Erythroblast (primary cell): ENCODE results near the gene RNF220.
"Not testable (repeated sequence)": the region's sequence is repeated elsewhere in the genome, so short reads cannot be mapped to it uniquely, and the experiment has no call there.

Experiments
- DNase-seq, 2 experiments: peaks; one replicate each; lab custom pipeline; 2025; lab: John Stamatoyannopoulos, UW
- GATA1 ChIP-seq: IDR thresholded peaks from 2 replicates; pipeline ENCODE4 v1.6.1; 2011; ENCODE audit warnings: low read depth, mild to moderate bottlenecking, control low read depth, low read length, moderate library complexity
- POLR2A ChIP-seq: IDR thresholded peaks from 2 replicates; pipeline ENCODE4 v1.6.1; 2011; ENCODE audit warnings: mild to moderate bottlenecking, low read length

Gene RNF220

DNA sequence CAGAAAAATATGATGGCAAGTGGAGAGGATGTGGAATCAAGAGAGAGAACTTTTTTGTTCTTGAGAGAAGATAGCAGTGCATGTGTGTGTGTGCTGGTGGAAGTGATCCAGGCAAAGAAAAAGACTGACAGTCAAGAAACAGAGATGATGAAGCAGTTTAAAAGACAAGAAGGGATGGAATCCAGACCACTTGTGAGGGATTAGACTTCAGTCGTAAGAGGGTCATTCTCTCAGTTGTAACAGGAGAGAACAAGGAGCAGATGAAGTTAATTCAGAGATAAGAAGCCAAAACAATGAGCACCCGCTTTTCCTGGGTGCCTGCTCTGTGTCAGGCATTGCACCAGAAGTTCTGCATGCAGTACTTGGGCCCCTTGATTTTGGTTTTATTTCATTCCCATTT, 76.6 kb downstream of the RNF220 start:
- TF ChIP-seq GATA1 (no peak), POLR2A (no peak)
- no peak for DNase-seq

- TF ChIP-seq POLR2A: no peak
- no peak for TF ChIP-seq GATA1
- peak; percentile 12 to 39 for DNase-seq
Observed at GRCh38 chr1:44483089-44483874, 78.2 kb downstream of the RNF220 start.

DNA sequence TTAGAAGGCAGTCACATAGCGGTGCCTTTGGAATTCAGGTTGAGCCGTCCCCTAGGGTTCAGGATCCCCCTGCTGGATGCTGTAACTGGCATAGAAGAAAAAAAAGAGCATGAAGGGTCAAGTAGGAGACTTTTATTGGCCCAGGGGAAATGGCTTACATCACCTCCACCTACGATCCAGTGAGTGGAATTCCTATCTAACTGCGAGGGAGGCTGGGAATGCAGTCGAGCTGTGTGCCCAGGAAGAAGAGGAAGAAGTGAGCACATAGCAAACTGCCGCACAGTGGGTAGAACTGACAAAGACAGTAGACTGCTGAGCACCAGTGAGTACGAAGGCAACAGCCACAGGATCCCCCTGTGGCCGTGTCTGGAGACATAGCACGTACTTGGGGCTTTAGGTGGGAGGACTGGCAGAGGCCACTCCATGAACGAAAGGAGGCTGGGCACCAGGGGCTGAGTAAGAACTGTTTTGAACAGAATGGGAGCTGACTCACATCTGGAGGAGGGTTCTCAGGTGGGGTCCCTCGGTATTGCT, 79.2 kb downstream of the RNF220 start:
- no peak for TF ChIP-seq POLR2A
- TF ChIP-seq GATA1: no peak
- DNase-seq: no peak

- TF ChIP-seq POLR2A (no peak), GATA1 (no peak)
- DNase-seq: peak; percentile 84
Observed at GRCh38 chr1:44485229-44485933, 80.3 kb downstream of the RNF220 start.

DNA sequence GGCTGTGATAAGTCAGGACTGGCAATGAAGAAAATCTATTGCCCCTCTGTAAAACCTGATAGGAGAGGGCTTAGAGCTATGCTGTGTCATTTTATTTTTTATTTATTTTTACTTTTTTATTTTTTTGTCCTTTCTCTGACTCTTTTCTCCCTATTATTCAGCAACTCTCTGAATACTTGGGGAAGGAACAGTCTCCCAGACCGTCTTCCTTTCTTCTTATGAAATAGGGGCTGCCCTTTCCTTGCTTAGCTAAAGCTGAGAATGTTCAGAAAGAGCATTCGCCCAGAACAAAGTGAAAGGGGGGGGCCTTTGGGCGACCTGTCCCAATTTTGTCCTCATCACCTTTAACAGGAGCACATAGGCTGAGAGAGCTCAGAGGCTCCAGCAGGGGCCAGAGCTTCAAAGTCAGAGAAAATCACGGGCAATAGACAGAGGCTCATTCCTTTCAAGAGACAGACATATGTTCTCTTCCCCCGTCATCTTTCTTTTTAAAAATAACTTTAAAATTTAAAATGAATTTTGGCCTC, 80.9 kb downstream of the RNF220 start:
- no peak for TF ChIP-seq POLR2A
- no peak for TF ChIP-seq GATA1
- DNase-seq: no peak

DNA sequence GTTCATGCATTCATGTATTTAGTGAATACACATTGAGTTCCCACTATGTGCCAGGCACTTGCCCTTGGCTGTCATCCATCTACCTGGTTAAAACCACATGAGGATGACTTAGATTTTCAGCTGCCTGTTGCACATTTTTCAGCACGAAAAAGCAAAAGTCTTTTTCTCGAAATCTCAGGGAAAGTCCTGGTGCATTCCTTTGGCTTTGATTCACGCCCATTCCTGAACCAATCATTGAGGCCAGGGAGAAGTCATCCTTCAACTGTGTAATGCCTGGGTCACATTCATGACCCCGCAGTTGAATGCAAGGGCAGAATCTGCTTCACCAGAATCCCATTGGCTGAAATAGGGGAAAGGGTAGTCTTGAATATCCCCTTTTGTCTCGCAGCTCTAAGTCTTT, 84.4 kb downstream of the RNF220 start:
- TF ChIP-seq GATA1: no peak
- no peak for TF ChIP-seq POLR2A
- no peak for DNase-seq

DNA sequence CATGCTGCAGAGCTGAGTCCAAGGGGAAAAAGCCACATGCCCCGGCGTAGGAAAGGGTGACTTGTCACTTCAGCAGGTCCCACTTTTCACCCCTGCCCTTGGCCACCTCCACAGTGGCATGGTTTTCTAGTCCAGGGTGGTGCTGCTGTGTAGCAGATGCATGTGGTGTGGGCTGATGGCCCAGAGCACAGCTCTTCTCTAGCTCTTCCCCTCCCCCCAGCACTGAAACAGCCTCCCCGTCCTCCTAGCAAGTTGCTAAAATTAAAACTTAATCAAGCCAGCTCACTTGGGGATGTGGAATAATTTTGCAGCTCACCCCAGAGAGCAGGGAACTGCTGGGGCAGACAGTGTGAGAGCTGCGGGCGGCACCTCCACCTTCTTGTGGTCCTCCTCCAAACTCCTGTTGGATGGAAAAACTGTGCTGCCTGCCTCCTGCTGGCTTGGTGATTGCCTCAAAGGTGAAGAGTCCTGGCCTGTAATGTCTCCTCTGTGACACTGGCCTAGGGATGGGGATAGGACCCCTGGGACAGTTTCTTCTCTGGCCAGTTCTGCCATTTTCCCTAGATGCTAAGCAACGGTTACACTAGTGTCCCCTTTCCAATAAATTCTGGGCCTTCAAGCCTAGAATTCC, 91.6 kb downstream of the RNF220 start:
- no peak for TF ChIP-seq POLR2A
- no peak for TF ChIP-seq GATA1
- no peak for DNase-seq

GRCh38 chr1:44497422-44498170, 92.5 kb downstream of the RNF220 start:
- TF ChIP-seq GATA1 (no peak), POLR2A (no peak)
- no peak for DNase-seq

DNA sequence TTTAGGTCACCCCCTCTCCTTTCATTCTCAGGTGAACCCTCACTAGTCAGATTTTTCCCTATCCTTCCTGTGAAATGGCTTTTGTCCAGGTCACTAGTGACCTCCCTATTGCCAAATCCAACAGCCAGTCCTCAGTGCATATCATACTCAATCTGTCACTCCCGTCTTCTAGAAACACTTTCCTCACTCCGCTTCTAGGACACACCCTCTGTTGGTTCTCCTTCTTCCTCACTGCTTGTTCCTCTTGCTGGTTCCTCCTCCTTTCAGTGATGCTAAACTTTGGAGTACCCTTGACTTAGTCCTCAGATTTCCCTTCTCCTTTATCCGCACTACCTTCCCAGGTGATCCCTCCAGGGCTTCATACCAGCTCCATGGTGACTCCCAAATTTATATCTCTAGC, 94.3 kb downstream of the RNF220 start:
- no peak for DNase-seq
- TF ChIP-seq POLR2A (no peak), GATA1 (no peak)

GRCh38 chr1:44500181-44501046, 95.4 kb downstream of the RNF220 start:
- TF ChIP-seq GATA1: no peak
- TF ChIP-seq POLR2A: no peak
- DNase-seq: no peak

DNA sequence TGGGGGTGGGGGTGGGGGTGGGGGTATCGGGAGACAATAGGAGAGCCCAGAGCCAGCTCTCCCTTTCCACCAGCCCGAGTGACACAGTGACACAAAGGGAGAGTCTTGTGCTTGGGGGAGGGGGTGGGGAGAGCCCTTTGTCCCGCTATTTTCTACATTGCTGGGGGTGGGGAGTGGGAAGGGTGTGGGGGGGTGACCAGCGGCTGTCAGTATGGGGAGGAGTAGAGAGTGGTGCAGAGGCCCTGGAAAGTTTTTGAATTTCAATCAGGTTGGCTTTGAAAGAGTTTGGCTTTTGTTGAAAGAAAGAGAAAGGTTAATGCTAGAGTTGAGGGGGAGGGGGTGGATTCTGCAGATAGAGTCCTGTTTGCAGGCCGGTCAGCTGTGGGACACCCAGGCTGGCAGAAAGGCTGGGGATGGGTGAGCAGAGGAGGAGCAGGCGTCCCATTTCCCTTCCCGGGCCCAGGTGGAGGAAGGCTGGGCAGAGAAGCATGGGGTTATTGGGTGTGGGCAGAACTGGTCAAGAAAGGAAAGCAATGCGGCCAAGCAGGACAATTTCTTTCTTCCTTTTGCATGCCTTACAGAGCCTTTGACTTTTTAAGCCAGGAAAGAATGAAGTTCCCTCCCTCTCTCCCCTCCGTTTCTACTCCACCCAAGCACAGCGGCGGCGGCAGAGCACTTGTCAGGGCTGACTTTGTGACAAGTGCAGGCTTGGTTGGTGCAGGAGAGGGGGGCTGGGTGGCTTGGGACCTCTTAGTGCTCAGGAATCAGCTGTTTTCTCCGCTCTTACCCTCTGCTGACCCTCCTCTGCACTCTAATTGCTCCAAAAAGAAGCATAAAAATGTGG, 96.2 kb downstream of the RNF220 start:
- no peak for DNase-seq
- no peak for TF ChIP-seq GATA1
- no peak for TF ChIP-seq POLR2A

- DNase-seq: not testable (repeated sequence)
Observed at GRCh38 chr1:44502823-44503222, 97.8 kb downstream of the RNF220 start.
